CD4-positive, alpha-beta T cell treated with Interleukin-12 subunit alpha and Interleukin-12 subunit beta, for 1 hour (primary cell): ENCODE results near the gene KMT2E.
"Not testable (repeated sequence)": the region's sequence is repeated elsewhere in the genome, so short reads cannot be mapped to it uniquely, and the experiment has no call there.

Source experiments
- DNase-seq: peaks from one replicate; pipeline ENCODE4 v3.0.0-alpha.2; 2020

KMT2E gene

DNA sequence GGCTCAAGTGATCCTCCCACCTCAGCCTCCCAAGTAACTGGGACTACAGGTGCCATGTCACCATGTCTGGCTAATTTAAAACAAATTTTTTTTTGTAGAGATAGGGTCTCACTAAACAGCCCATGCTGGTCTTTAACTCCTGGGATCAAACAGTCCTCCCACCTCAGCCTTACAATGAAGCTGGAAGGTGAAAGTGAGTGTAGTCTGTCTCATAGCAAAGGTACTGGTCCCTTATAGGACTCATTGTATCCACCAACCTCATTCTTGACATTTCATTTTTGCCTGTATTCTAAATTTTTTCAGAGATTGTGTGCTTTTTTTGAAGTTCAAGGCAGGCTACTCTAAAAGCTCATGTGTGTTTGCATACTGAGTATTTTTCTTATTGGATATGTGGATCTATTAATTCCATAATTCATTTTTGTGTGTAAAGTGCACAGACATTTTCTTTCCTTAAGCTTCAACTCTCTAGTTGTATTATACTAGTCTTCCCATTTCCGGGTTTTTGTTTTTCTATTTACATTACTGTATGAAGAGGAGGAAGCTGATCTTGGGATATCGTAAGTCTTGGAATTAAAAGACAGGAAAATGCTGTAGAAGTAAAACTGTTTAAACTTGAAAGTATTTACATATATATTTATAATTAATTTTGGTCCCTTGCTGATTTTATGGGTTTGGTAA lies 13.3 kb downstream of the KMT2E start:
- no peak for DNase-seq

- no peak for DNase-seq
Measured at GRCh38 chr7:105028004-105028403, 14.0 kb downstream of the KMT2E start.

GRCh38 chr7:105028941-105029340 lies 14.9 kb downstream of the KMT2E start:
- DNase-seq: not testable (repeated sequence)

DNA sequence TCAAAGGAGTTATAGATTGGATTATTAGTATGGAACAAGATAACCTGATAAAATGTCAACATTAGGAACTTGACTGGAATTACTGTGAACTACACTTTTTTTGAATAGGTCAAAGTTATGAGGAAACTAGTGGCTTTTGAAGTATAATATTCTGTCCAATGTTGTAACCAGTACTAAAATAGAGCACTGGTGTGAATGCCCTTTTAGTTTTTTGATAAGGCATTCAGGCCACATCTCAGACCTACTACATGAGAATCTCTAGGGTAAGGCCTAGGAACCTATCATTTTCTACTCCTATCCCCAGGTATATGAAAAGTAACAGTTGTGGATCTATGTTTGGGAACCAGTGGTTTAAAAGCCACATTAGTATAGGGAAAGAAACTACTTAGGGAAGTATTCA lies 16.4 kb downstream of the KMT2E start:
- no peak for DNase-seq

DNA sequence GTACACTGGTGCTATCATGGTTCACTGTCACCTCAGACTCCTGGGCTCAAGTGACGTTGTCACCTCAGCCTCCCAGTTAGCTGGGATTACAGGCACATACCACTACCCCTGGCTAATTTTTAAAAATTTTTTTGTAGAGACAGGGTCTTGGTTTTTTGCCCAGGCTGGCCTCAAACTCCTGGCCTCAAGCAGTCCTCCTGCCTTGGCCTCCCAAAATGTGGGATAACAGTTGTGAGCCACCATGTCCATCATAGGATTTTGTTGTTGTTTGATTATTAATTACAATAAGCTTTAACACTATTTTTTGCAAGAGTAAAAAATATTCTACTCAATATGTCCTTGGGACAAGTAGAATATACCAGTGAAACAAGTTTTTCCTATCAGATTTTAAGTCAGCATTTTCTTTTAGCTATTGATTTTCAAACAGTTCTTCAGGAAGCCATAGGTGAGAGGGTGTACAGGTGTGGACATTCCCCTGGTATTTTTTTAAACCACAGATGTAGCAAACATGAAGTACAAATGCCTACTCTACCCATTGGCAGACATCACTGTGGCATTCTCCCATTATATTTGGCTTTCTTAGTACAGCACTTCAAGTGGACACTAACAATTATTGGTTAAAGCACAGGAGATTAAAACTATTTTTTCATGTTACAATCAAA lies 18.7 kb downstream of the KMT2E start:
- no peak for DNase-seq

DNA sequence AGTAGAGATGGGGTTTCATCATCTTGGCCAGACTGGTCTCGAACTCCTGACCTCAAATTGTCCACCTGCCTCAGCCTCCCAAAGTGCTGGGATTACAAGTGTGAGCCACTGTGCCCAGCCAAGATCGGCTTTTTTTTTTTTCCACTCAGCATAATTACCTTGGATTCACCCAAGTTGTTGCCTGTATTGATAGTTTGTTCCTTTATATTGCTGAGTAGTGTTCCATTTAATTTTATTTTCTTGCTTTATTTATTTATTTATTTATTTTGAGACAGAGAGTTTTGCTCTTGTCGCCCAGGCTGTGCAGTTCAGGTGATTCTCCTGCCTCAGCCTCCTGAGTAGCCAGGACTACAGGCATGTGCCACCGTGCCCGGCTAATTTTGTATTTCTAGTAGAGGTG lies 21.3 kb downstream of the KMT2E start:
- DNase-seq: no peak

DNA sequence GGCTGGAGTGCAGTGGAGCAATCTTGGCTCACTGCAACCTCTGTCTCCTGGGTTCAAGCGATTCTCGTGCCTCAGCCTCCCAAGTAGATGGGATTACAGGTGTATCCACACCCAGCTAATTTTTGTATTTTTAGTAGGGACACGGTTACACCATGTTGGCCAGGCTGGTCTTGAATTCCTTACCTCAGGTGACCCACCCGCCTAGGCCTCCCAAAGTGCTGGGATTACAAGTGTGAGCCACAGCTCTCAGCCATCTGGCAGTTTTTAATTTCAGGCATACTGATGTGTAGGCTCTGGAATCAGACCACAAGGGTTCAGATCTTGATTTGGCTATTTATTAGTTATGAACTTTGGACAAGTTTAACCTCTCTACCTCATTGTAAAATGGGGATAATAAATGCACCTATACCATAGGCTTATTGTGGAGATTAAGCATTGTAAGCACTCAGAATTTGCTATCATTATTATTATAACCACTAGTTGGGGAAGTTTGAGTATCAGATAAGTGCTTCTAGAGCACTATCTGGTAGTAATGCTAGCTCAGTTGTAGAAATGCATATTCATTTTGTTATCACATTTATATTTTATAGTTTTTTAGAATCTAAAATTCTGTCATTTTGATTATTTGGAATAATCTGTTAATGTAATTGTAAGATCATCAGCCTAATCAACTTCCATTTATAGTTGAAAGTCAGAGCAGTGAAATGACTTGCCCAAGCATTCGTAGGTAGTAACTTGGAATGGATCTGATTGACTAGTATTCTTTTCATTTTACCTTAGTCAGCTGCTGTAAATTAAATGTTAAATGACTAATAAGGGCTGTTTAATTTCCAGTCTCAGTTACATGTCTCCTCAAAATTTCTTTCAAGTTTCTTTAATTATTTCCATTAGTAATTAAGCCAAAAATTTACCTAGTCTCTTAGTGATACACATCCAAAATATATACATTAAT lies 22.5 kb downstream of the KMT2E start:
- no peak for DNase-seq

DNA sequence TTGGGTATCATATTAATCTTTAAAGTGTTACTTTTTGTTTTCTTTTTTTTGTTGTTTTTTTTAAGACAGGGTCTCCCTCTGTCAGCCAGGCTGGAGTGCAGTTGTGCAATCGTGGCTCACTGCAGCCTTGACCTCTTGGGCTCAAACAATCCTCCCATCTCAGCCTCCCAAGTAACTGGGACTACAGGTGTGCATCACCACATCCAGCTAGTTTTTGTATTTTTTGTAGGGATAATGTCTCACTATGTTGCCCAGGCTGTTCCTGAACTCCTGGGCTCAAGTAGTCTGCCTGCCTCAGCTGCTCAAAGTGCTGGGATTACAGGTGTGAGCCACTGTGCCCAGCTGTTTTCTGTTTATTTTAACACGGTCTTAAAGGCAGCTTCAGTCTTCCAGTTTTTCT lies 23.3 kb downstream of the KMT2E start:
- DNase-seq: no peak

DNA sequence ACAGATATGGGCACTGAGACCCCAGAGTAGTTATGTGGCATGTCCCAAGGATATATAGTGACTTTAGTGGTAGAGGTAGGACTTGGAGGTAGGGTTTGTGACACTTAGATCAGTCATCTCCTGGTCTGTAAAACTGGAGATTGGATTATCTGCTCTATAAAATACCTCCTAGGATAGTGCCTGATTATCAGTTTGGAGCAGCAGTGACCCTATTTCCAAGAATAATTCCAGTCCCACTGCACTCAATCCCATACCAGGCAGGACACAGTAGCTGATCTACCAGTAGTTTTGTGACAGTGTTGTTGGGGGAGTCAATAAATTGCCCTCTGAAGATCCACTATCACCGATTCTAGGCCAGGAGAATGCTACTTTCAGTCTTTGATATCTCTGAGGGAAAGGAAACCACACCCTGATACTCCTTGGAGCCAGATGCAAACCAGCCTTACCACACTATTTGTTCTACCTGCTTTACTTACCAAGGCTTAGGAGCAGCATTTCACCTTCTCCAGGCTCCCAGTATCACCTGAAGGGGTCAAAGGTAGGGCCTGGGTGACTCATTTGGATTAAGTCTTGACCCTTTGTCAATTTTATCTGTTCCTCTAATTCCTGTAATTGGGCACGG lies 30.6 kb downstream of the KMT2E start:
- DNase-seq: no peak

DNA sequence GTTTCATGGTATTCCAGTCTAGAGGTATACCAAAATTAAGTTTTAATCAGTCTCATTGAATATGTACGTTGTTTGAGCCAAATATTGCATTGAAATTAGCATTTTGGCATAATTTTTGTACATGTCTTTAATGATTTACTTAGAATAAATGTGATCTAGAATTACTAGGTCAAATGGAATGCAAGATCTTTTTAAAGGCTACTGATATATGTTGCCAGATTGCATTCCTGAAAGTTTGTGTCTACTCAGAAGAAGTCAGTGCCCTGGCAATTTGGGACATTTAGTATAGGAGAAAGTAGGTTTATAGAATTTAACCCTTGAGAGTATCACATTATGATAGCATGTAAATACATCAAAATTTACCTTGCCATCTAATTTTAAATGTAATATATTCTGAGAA lies 32.4 kb downstream of the KMT2E start:
- no peak for DNase-seq

- DNase-seq: no peak
Measured at GRCh38 chr7:105047932-105048331, 33.9 kb downstream of the KMT2E start.

GRCh38 chr7:105050493-105050892 lies 36.5 kb downstream of the KMT2E start:
- DNase-seq: no peak

GRCh38 chr7:105050899-105051298 lies 36.9 kb downstream of the KMT2E start:
- DNase-seq: not testable (repeated sequence)

GRCh38 chr7:105055084-105055483 lies 41.1 kb downstream of the KMT2E start:
- no peak for DNase-seq

- DNase-seq: no peak
Measured at GRCh38 chr7:105055621-105056020, 41.6 kb downstream of the KMT2E start.

- no peak for DNase-seq
Measured at GRCh38 chr7:105057472-105057871, 43.5 kb downstream of the KMT2E start.

GRCh38 chr7:105060437-105060836 lies 46.4 kb downstream of the KMT2E start:
- DNase-seq: no peak

GRCh38 chr7:105060923-105061322 lies 46.9 kb downstream of the KMT2E start:
- no peak for DNase-seq

DNA sequence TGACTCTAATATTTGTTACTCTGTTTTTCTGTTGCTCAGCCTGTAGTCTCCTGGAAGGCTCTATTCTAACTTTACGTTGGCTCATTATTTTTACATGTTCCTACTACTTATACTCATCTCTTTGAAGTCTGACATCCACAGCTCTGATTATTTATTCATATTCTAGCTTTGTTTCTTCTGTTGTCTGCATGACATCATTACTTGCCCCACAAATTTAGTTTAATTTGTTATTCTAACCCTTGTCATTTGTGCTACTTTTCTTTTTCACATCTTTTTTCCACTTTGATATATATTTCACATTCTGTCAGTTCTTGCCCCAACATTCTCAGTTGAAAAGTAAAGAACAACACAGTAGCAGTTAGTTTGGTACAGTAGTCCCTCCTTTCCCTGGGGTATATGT lies 51.1 kb downstream of the KMT2E start:
- DNase-seq: no peak

DNA sequence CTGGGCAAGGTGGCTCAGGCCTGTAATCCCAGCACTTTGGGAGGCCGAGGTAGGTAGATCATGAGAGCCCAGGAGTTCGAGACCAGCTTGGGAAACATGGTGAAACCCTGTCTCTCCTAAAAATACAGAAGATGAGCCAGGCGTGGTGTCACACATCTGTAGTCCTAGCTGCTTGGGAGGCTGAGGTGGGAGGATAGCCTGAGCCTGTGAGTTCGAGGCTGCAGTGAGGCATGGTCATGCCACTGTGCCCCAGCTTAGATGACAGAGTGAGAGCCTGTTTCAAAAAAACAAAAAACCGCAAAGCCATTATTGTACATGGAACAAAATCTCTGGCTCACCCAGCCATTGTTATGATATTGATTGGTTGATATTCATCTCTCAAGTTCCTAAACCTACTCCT lies 53.7 kb downstream of the KMT2E start:
- DNase-seq: no peak

DNA sequence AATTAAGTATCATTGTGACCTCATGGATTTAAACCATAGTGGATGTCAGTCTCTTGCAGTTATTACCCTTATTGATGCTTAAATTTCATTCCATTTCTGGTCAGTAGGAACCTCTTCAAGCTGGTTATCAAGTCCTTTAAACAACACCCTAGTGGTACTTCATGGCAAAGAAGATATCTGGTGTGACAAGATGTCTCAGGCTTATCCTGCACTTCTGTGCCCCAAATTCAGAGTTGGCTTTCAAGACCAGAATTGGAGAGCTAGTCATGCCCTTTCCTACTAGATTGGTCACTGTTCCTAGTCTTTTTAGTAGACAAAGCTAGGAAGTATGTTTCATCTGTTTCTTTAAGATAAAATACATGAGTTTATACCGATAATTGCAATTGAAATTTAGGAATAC lies 54.9 kb downstream of the KMT2E start:
- DNase-seq: no peak

DNA sequence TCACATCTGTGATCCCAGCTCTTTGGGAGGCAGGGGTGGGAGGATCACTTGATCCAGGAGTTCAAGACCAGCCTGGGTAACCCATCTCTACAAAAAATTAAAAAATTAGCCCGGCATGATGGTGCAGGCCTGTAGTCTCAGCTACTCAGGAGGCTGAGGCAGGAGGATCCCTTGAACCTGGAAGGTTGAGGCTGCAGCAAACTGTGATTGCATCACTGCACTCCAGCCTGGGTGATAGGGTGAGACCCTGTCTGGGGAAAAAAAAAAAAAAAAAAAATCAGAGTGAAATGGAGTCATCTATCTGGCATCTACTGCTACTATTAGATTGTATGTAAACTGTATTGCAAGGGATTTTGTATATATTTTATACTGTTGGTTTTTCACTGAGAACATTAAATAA lies 59.1 kb downstream of the KMT2E start:
- no peak for DNase-seq

DNA sequence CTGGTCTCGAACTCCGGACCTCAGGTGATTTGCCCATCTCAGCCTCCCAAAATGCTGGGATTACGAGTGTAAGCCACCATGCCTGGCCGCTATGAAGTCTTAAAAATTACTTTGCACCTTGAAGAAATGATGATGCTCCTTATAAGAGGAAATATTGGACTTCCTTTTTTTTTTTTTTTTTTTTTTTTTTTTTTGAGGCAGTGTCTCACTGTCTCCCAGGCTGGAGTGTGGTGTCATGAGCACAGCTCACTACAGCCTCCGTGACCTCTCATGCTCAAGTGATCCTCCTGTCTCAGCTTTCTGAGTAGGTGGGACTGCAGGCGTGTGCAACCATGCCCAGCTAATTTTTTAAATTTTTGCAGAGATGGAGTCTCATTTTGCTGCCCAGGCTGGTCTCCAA lies 65.3 kb downstream of the KMT2E start:
- DNase-seq: no peak
